H9 (cell line): ENCODE data around the gene PLCG1. TPM values are rescaled to one million over a fixed set of nuclear protein-coding genes. Genes with fewer than 3 reads are reported as not detected.

Experiments used
- DNase-seq: peaks from one replicate; pipeline ENCODE4 v3.0.0-alpha.2; 2017
- H2AFZ ChIP-seq: one replicate; pipeline ENCODE4 v1.6.1; 2013; ENCODE audit warnings: mild to moderate bottlenecking, low read length, control low read depth, moderate library complexity
- H2AK5ac ChIP-seq: 2 replicates; pipeline ENCODE4 v1.6.1; 2013; ENCODE audit warnings: low read length, control low read depth, mixed read lengths; ENCODE audit not compliant: insufficient read length
- H2BK120ac ChIP-seq: one replicate; pipeline ENCODE4 v1.6.1; 2013; ENCODE audit warnings: low read depth, mild to moderate bottlenecking, low read length, control low read depth, inconsistent platforms; ENCODE audit not compliant: poor library complexity, severe bottlenecking
- H2BK12ac ChIP-seq: 2 replicates; pipeline ENCODE4 v1.6.1; 2013; ENCODE audit warnings: low read length, control low read depth, mixed read lengths, low read depth; ENCODE audit not compliant: insufficient read length
- H2BK15ac ChIP-seq: 2 replicates; pipeline ENCODE4 v1.6.1; 2013; ENCODE audit warnings: low read depth, low read length, control low read depth
- H2BK20ac ChIP-seq: one replicate; pipeline ENCODE4 v1.6.1; 2013; ENCODE audit warnings: low read depth, mild to moderate bottlenecking, low read length, control low read depth, inconsistent platforms; ENCODE audit not compliant: poor library complexity, severe bottlenecking
- H2BK5ac ChIP-seq: 2 replicates; pipeline ENCODE4 v1.6.1; 2013; ENCODE audit warnings: low read length, control low read depth, mixed read lengths; ENCODE audit not compliant: insufficient read length
- H3K14ac ChIP-seq: 2 replicates; pipeline ENCODE4 v1.6.1; 2013; ENCODE audit warnings: low read length, control low read depth; ENCODE audit not compliant: insufficient read depth
- H3K18ac ChIP-seq: 2 replicates; pipeline ENCODE4 v1.6.1; 2013; ENCODE audit warnings: low read depth, mild to moderate bottlenecking, mixed read lengths, low read length, control low read depth; ENCODE audit not compliant: insufficient read length
- H3K23ac ChIP-seq: 2 replicates; pipeline ENCODE4 v1.6.1; 2013; ENCODE audit warnings: low read length, control low read depth, mixed read lengths, low read depth; ENCODE audit not compliant: insufficient read length
- H3K23me2 ChIP-seq: 2 replicates; pipeline ENCODE4 v1.6.1; 2013; ENCODE audit warnings: low read depth, mild to moderate bottlenecking, mixed read lengths, low read length, control low read depth; ENCODE audit not compliant: insufficient read length, poor library complexity, severe bottlenecking
- H3K27ac ChIP-seq: 2 replicates; pipeline ENCODE4 v1.5.1; 2013; ENCODE audit warnings: low read length, control low read depth, mixed read lengths, low read depth; ENCODE audit not compliant: insufficient read length
- H3K27me3 ChIP-seq: 2 replicates; pipeline ENCODE4 v1.6.1; 2013; ENCODE audit warnings: low read length, control low read depth, inconsistent platforms; ENCODE audit not compliant: insufficient read depth
- H3K4ac ChIP-seq: 2 replicates; pipeline ENCODE4 v1.6.1; 2013; ENCODE audit warnings: low read depth, mild to moderate bottlenecking, control low read depth, inconsistent platforms, low read length, moderate library complexity
- H3K4me1 ChIP-seq: 2 replicates; pipeline ENCODE4 v1.6.1; 2013; ENCODE audit warnings: low read length, control low read depth, inconsistent platforms; ENCODE audit not compliant: insufficient read depth
- H3K4me2 ChIP-seq: 2 replicates; pipeline ENCODE4 v1.6.1; 2013; ENCODE audit warnings: low read length, control low read depth, mixed read lengths; ENCODE audit not compliant: insufficient read length, insufficient read depth
- H3K56ac ChIP-seq: 2 replicates; pipeline ENCODE4 v1.6.1; 2013; ENCODE audit warnings: low read depth, mild to moderate bottlenecking, mixed read lengths, low read length, control low read depth; ENCODE audit not compliant: insufficient read length
- H3K79me1 ChIP-seq: 2 replicates; pipeline ENCODE4 v1.6.1; 2013; ENCODE audit warnings: low read depth, mild to moderate bottlenecking, moderate library complexity, low read length, control low read depth, inconsistent platforms; ENCODE audit not compliant: insufficient read depth, poor library complexity, severe bottlenecking
- H3K79me2 ChIP-seq: 2 replicates; pipeline ENCODE4 v1.6.1; 2013; ENCODE audit warnings: low read length, control low read depth, inconsistent platforms; ENCODE audit not compliant: insufficient read depth
- H3K9ac ChIP-seq: 2 replicates; pipeline ENCODE4 v1.6.1; 2013; ENCODE audit warnings: low read length, control low read depth, mixed read lengths; ENCODE audit not compliant: insufficient read length; ENCODE audit errors: extremely low read depth
- H3K9me3 ChIP-seq: one replicate; pipeline ENCODE4 v1.6.1; 2013; ENCODE audit warnings: low read depth, low read length, inconsistent platforms; ENCODE audit not compliant: control insufficient read depth
- H3T11ph ChIP-seq: one replicate; pipeline ENCODE4 v1.6.1; 2013; ENCODE audit warnings: mild to moderate bottlenecking, low read length, control low read depth, inconsistent platforms
- H4K20me1 ChIP-seq: one replicate; pipeline ENCODE4 v1.6.1; 2013; ENCODE audit not compliant: control insufficient read depth, insufficient read length, insufficient read depth
- H4K5ac ChIP-seq: 2 replicates; pipeline ENCODE4 v1.6.1; 2013; ENCODE audit warnings: low read depth, mild to moderate bottlenecking, mixed read lengths, low read length, control low read depth; ENCODE audit not compliant: insufficient read length
- H4K8ac ChIP-seq: replicated peaks from 2 replicates; pipeline ENCODE4 v1.6.1; 2013; ENCODE audit warnings: low read length, control low read depth, mixed read lengths, low read depth; ENCODE audit not compliant: insufficient read length
- H4K91ac ChIP-seq: 2 replicates; pipeline ENCODE4 v1.6.1; 2013; ENCODE audit warnings: low read depth, mild to moderate bottlenecking, moderate library complexity, mixed read lengths, low read length, control low read depth; ENCODE audit not compliant: insufficient read length
- H3K27ac Mint-ChIP-seq, 3 experiments: 2 replicates in 2 of 3; 3 replicates in 1 of 3; pipeline ENCODE4 v1.8.0; 2020 to 2021; ENCODE audit warnings: mixed read lengths in 3 of 3, mild to moderate bottlenecking in 1 of 3, moderate library complexity in 1 of 3
- H3K27me3 Mint-ChIP-seq: 2 replicates; pipeline ENCODE4 v1.8.0; 2021; ENCODE audit warnings: low read depth, mild to moderate bottlenecking, moderate library complexity, mixed read lengths
- H3K36me3 Mint-ChIP-seq, 3 experiments: 2 replicates in 2 of 3; 3 replicates in 1 of 3; pipeline ENCODE4 v1.8.0; 2020 to 2021; ENCODE audit warnings: low read depth in 3 of 3, mixed read lengths in 3 of 3; ENCODE audit not compliant: insufficient read depth in 1 of 3
- H3K4me1 Mint-ChIP-seq, 2 experiments: 2 replicates each; pipeline ENCODE4 v1.8.0; 2020; ENCODE audit warnings: mixed read lengths in 2 of 2
- H3K4me3 Mint-ChIP-seq, 2 experiments: 2 replicates in 1 of 2; 3 replicates in 1 of 2; pipeline ENCODE4 v1.8.0; 2020 to 2021; ENCODE audit warnings: mild to moderate bottlenecking in 2 of 2, mixed read lengths in 2 of 2, moderate library complexity in 1 of 2
- H3K9me3 Mint-ChIP-seq, 2 experiments: 2 replicates in 1 of 2; 3 replicates in 1 of 2; pipeline ENCODE4 v1.8.0; 2020; ENCODE audit warnings: mild to moderate bottlenecking in 2 of 2, mixed read lengths in 2 of 2, moderate library complexity in 1 of 2
- WGBS: extraction: QIAGEN DNeasy Blood & Tissue Kit; methylation state at CpG from one replicate; pipeline ENCODE4 v1.1.7; 2013; ENCODE audit warnings: missing lambda C conversion rate, low lambda C conversion rate, mixed read lengths; ENCODE audit not compliant: insufficient read length; ENCODE audit errors: extremely low coverage; 5-methylcytosine and 5-hydroxymethylcytosine counted together
- total RNA-seq: library from RNA; stranded (reverse); gene quantifications from 2 replicates; pipeline ENCODE4 v1.2.1, GENCODE V29; 2021
- TF ChIP-seq, protein P1 (sequence below): fragments of 200-600 bp; sonication (generic); conservative IDR thresholded peaks from 3 replicates; pipeline ENCODE4 v1.8.0; 2021; ENCODE audit warnings: antibody characterized with exemption, mild to moderate bottlenecking

PLCG1 gene
- total RNA-seq, 1 experiment from 2014 or later = 171 TPM

- Histone ChIP-seq H3K79me2 (no peaks in the 10 kb centered on the region), H3K9ac (no peak overlapping the region), H2AFZ (no peak overlapping the region), H2BK120ac (no peak overlapping the region), H3K4me2 (no peak overlapping the region), H3K27ac (no peak overlapping the region), H2BK20ac (no peak overlapping the region), H2BK15ac (no peak overlapping the region), H2BK12ac (no peak overlapping the region), H4K8ac (no peak overlapping the region), H3K4me1 (peaks cover 3% of the 10 kb centered on the region; the same call in 1 of the 2 replicates), H3K56ac (no peak overlapping the region), H3K27me3 (no peaks in the 10 kb centered on the region), H3K18ac (no peak overlapping the region), H2BK5ac (no peak overlapping the region), H3K23me2 (no peaks in the 10 kb centered on the region), H3K23ac (no peak overlapping the region), H3K4ac (no peak overlapping the region), H4K5ac (no peak overlapping the region), H4K20me1 (no peaks in the 10 kb centered on the region), H3K9me3 (no peaks in the 10 kb centered on the region), H3K79me1 (no peaks in the 10 kb centered on the region), H3K14ac (no peak overlapping the region; the same call in 1 of the 2 replicates), H3T11ph (no peak overlapping the region), H2AK5ac (no peak overlapping the region), H4K91ac (no peak overlapping the region)
- Mint-ChIP-seq H3K4me3 (no peak overlapping the region), H3K27me3 (no peaks in the 10 kb centered on the region), H3K36me3 (peaks cover 0 to under 1% (median 0%) of the 10 kb centered on the region in 3 experiments; a peak in 3 of 7 replicates), H3K4me1 (peaks cover 9% of the 10 kb centered on the region in 2 experiments), H3K9me3 (no peaks in the 10 kb centered on the region; a peak in 2 of 5 replicates), H3K27ac (no peak overlapping the region)
- no peak for DNase-seq
- no CpG with 5 or more reads among the region's 6 CpGs for WGBS
- TF ChIP-seq, protein P1, sequence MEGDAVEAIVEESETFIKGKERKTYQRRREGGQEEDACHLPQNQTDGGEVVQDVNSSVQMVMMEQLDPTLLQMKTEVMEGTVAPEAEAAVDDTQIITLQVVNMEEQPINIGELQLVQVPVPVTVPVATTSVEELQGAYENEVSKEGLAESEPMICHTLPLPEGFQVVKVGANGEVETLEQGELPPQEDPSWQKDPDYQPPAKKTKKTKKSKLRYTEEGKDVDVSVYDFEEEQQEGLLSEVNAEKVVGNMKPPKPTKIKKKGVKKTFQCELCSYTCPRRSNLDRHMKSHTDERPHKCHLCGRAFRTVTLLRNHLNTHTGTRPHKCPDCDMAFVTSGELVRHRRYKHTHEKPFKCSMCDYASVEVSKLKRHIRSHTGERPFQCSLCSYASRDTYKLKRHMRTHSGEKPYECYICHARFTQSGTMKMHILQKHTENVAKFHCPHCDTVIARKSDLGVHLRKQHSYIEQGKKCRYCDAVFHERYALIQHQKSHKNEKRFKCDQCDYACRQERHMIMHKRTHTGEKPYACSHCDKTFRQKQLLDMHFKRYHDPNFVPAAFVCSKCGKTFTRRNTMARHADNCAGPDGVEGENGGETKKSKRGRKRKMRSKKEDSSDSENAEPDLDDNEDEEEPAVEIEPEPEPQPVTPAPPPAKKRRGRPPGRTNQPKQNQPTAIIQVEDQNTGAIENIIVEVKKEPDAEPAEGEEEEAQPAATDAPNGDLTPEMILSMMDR = no peak
Observed at GRCh38 chr20:41183391-41183790, 46.0 kb downstream of the PLCG1 start.
